HepG2 (cell line): ENCODE results near the gene PRPSAP1. TPM values are rescaled to one million over a fixed set of nuclear protein-coding genes. Genes with fewer than 3 reads are reported as not detected.

Experiments used
- CBFB ChIP-seq: sonication (generic); formaldehyde crosslinking; IDR thresholded peaks from 2 replicates; pipeline ENCODE4 v1.4.0; 2020; ENCODE audit warnings: missing genetic modification reagents
- CBX2 ChIP-seq, 2 experiments: fragments of 200-600 bp in 1 of 2; sonication (generic); formaldehyde crosslinking in 1 of 2; IDR thresholded peaks; 2 replicates each; pipeline versions ENCODE4 v1.7.0 to v1.8.1; 2018 to 2022; ENCODE audit warnings: low read depth in 2 of 2, low read length in 1 of 2, mild to moderate bottlenecking in 1 of 2, missing genetic modification reagents in 1 of 2
- CBX5 ChIP-seq: sonication (generic); formaldehyde crosslinking; IDR thresholded peaks from 2 replicates; pipeline ENCODE4 v1.4.0; 2020; ENCODE audit warnings: missing genetic modification reagents, borderline replicate concordance
- GATAD2A ChIP-seq: IDR thresholded peaks from 2 replicates; pipeline ENCODE4 v1.6.1; 2016
- HNF4A ChIP-seq: sonication (generic); formaldehyde crosslinking; IDR thresholded peaks from 2 replicates; pipeline ENCODE4 v1.4.0; 2020; ENCODE audit warnings: missing genetic modification reagents
- MXD3 ChIP-seq: IDR thresholded peaks from 2 replicates; pipeline ENCODE4 v1.6.1; 2016; ENCODE audit warnings: mild to moderate bottlenecking, missing biosample characterization, missing genetic modification reagents
- NAIF1 ChIP-seq: sonication (generic); formaldehyde crosslinking; IDR thresholded peaks from 2 replicates; pipeline ENCODE4 v1.5.0; 2020; ENCODE audit warnings: mild to moderate bottlenecking, missing genetic modification reagents, borderline replicate concordance
- NFE2L1 ChIP-seq: sonication (generic); formaldehyde crosslinking; IDR thresholded peaks from 2 replicates; pipeline ENCODE4 v1.4.0; 2020; ENCODE audit warnings: missing genetic modification reagents, mild to moderate bottlenecking, borderline replicate concordance
- NPAS2 ChIP-seq: sonication (generic); formaldehyde crosslinking; IDR thresholded peaks from 2 replicates; pipeline ENCODE4 v1.8.0; 2022; ENCODE audit warnings: mild to moderate bottlenecking, missing genetic modification reagents, borderline replicate concordance
- RBAK ChIP-seq: sonication (generic); formaldehyde crosslinking; IDR thresholded peaks from 2 replicates; pipeline ENCODE4 v1.5.1; 2020; ENCODE audit warnings: mild to moderate bottlenecking, missing genetic modification reagents
- SRF ChIP-seq: IDR thresholded peaks from 2 replicates; pipeline ENCODE4 v1.6.1; 2011; ENCODE audit warnings: mild to moderate bottlenecking, low read depth, low read length, moderate library complexity
- ZFP82 ChIP-seq: sonication (generic); formaldehyde crosslinking; IDR thresholded peaks from 2 replicates; pipeline ENCODE4 v1.5.1; 2020; ENCODE audit warnings: mild to moderate bottlenecking, missing genetic modification reagents, borderline replicate concordance
- ZFX ChIP-seq: sonication (generic); formaldehyde crosslinking; IDR thresholded peaks from 2 replicates; pipeline ENCODE4 v1.4.0; 2020; ENCODE audit warnings: mild to moderate bottlenecking, low read depth, missing genetic modification reagents, moderate library complexity
- ZNF33B ChIP-seq: sonication (generic); formaldehyde crosslinking; IDR thresholded peaks from 2 replicates; pipeline ENCODE4 v1.5.1; 2020; ENCODE audit warnings: mild to moderate bottlenecking, missing genetic modification reagents
- ZNF672 ChIP-seq: sonication (generic); formaldehyde crosslinking; IDR thresholded peaks from 2 replicates; pipeline ENCODE4 v1.8.1; 2022; ENCODE audit warnings: missing genetic modification reagents
- polyA plus RNA-seq, 8 experiments: library from polyadenylated mRNA; depleted of rRNA in 3 of 8; stranded (reverse) in 7 of 8; unstranded in 1 of 8; fragments of >200 nt; fragmentation: Illumina TruSeq in 4 of 8; extraction: Trizol in 4 of 8; gene quantifications; 2 replicates each; pipeline versions ENCODE4 v1.2.1 to v1.2.3, GENCODE V29; 2011 to 2016; ENCODE audit warnings: low read depth in 4 of 8, missing spikeins in 1 of 8, mixed read lengths in 1 of 8; ENCODE audit not compliant: insufficient read depth in 1 of 8
- total RNA-seq, 5 experiments: library from RNA; depleted of rRNA; stranded (reverse); fragments of >200 nt; fragmentation: Illumina TruSeq; extraction: Trizol; gene quantifications; 2 replicates each; pipeline ENCODE4 v1.2.3, GENCODE V29; 2016; ENCODE audit warnings: low read depth in 1 of 5
- TF ChIP-seq, protein P1 (sequence below), 2 experiments: IDR thresholded peaks; 2 replicates each; pipeline ENCODE4 v1.6.1; 2011 to 2012; ENCODE audit warnings: low read length in 2 of 2, borderline replicate concordance in 1 of 2, low read depth in 1 of 2, mild to moderate bottlenecking in 1 of 2, moderate library complexity in 1 of 2
- TF ChIP-seq, protein P2 (sequence below): sonication (generic); formaldehyde crosslinking; IDR thresholded peaks from 2 replicates; pipeline ENCODE4 v1.5.0; 2020; ENCODE audit warnings: mild to moderate bottlenecking, missing genetic modification reagents
- TF ChIP-seq, protein P3 (sequence below): IDR thresholded peaks from 2 replicates; pipeline ENCODE4 v1.6.1; 2016; ENCODE audit warnings: mild to moderate bottlenecking
- TF ChIP-seq, protein P4 (sequence below): IDR thresholded peaks from 2 replicates; pipeline ENCODE4 v1.6.1; 2016; ENCODE audit warnings: missing compliant biosample characterization, missing genetic modification reagents, borderline replicate concordance

Gene PRPSAP1
- total and polyA plus RNA-seq, 2 of the 13 experiments (the other 11 are each of a cell fraction or from before 2014, with no cell fraction given) = 91.1 to 314 TPM

- TF ChIP-seq, protein P1, sequence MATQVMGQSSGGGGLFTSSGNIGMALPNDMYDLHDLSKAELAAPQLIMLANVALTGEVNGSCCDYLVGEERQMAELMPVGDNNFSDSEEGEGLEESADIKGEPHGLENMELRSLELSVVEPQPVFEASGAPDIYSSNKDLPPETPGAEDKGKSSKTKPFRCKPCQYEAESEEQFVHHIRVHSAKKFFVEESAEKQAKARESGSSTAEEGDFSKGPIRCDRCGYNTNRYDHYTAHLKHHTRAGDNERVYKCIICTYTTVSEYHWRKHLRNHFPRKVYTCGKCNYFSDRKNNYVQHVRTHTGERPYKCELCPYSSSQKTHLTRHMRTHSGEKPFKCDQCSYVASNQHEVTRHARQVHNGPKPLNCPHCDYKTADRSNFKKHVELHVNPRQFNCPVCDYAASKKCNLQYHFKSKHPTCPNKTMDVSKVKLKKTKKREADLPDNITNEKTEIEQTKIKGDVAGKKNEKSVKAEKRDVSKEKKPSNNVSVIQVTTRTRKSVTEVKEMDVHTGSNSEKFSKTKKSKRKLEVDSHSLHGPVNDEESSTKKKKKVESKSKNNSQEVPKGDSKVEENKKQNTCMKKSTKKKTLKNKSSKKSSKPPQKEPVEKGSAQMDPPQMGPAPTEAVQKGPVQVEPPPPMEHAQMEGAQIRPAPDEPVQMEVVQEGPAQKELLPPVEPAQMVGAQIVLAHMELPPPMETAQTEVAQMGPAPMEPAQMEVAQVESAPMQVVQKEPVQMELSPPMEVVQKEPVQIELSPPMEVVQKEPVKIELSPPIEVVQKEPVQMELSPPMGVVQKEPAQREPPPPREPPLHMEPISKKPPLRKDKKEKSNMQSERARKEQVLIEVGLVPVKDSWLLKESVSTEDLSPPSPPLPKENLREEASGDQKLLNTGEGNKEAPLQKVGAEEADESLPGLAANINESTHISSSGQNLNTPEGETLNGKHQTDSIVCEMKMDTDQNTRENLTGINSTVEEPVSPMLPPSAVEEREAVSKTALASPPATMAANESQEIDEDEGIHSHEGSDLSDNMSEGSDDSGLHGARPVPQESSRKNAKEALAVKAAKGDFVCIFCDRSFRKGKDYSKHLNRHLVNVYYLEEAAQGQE (IDR thresholded peaks at IDR 0.05; ENCODE audit: borderline replicate concordance in 1 of 2, low read depth in 1 of 2, low read length in 2 of 2) = peak in 1 of 2 experiments; percentile 80; a peak in 1 of 4 replicates
- no peak for TF ChIP-seq RBAK (CRISPR knock-in tag)
- peak; percentile 89 for TF ChIP-seq ZFX (CRISPR knock-in tag)
- peak; percentile 76 for TF ChIP-seq GATAD2A (CRISPR knock-in tag)
- peak; percentile 89 for TF ChIP-seq ZNF33B
- TF ChIP-seq SRF = peak; percentile 11; the same call in 1 of the 2 replicates
- TF ChIP-seq ZFP82 = peak; percentile 90; the same call in 1 of the 2 replicates
- TF ChIP-seq, protein P2, sequence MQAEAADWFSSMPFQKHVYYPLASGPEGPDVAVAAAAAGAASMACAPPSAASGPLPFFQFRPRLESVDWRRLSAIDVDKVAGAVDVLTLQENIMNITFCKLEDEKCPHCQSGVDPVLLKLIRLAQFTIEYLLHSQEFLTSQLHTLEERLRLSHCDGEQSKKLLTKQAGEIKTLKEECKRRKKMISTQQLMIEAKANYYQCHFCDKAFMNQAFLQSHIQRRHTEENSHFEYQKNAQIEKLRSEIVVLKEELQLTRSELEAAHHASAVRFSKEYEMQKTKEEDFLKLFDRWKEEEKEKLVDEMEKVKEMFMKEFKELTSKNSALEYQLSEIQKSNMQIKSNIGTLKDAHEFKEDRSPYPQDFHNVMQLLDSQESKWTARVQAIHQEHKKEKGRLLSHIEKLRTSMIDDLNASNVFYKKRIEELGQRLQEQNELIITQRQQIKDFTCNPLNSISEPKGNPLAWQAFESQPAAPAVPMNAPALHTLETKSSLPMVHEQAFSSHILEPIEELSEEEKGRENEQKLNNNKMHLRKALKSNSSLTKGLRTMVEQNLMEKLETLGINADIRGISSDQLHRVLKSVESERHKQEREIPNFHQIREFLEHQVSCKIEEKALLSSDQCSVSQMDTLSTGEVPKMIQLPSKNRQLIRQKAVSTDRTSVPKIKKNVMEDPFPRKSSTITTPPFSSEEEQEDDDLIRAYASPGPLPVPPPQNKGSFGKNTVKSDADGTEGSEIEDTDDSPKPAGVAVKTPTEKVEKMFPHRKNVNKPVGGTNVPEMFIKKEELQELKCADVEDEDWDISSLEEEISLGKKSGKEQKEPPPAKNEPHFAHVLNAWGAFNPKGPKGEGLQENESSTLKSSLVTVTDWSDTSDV (CRISPR knock-in tag) = peak; percentile 61; the same call in 1 of the 2 replicates
- TF ChIP-seq ZNF672 (CRISPR knock-in tag) = no peak
- peak; percentile 93 for TF ChIP-seq MXD3
- TF ChIP-seq NPAS2 = no peak
- TF ChIP-seq CBX2 (IDR thresholded peaks at IDR 0.05; ENCODE audit: low read depth, low read length) = no peak
- TF ChIP-seq CBX2 (CRISPR knock-in tag; IDR thresholded peaks at IDR 0.05; ENCODE audit: low read depth) = no peak
- TF ChIP-seq CBX5 (CRISPR knock-in tag) = peak; percentile 70
- TF ChIP-seq CBFB (CRISPR knock-in tag) = peak; percentile 53
- TF ChIP-seq NFE2L1 (CRISPR knock-in tag) = no peak
- TF ChIP-seq, protein P3, sequence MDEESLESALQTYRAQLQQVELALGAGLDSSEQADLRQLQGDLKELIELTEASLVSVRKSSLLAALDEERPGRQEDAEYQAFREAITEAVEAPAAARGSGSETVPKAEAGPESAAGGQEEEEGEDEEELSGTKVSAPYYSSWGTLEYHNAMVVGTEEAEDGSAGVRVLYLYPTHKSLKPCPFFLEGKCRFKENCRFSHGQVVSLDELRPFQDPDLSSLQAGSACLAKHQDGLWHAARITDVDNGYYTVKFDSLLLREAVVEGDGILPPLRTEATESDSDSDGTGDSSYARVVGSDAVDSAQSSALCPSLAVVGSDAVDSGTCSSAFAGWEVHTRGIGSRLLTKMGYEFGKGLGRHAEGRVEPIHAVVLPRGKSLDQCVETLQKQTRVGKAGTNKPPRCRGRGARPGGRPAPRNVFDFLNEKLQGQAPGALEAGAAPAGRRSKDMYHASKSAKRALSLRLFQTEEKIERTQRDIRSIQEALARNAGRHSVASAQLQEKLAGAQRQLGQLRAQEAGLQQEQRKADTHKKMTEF (CRISPR knock-in tag) = peak; percentile 99
- TF ChIP-seq, protein P4, sequence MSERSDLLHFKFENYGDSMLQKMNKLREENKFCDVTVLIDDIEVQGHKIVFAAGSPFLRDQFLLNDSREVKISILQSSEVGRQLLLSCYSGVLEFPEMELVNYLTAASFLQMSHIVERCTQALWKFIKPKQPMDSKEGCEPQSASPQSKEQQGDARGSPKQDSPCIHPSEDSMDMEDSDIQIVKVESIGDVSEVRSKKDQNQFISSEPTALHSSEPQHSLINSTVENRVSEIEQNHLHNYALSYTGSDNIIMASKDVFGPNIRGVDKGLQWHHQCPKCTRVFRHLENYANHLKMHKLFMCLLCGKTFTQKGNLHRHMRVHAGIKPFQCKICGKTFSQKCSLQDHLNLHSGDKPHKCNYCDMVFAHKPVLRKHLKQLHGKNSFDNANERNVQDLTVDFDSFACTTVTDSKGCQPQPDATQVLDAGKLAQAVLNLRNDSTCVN (CRISPR knock-in tag) = peak; percentile 76
- TF ChIP-seq NAIF1 (CRISPR knock-in tag) = peak; percentile 86
- TF ChIP-seq HNF4A = peak; percentile 40; the same call in 1 of the 2 replicates
Measured at GRCh38 chr17:76353599-76354316, at the start of gene PRPSAP1 (continued).
